Keratinocyte (primary cell): ENCODE results near the gene CCDC180. TPM values are rescaled to one million over a fixed set of nuclear protein-coding genes. Genes with fewer than 3 reads are reported as not detected.

Experiments
- DNase-seq: peaks from one replicate; pipeline ENCODE4 v3.0.0-alpha.2; 2011; ENCODE audit warnings: low read depth, missing footprints, low spot score
- FAIRE-seq: peaks from 2 replicates; lab custom pipeline; 2011; peaks lifted over from hg19 to GRCh38; lab: Jason Lieb, UNC
- H2AFZ ChIP-seq: 2 replicates; pipeline ENCODE4 v1.6.0; 2012; ENCODE audit warnings: low read length, control low read depth, inconsistent platforms; ENCODE audit not compliant: control insufficient read depth
- H3K27ac ChIP-seq: 2 replicates; pipeline ENCODE4 v1.5.1; 2011; ENCODE audit warnings: low read length; ENCODE audit not compliant: control insufficient read depth, insufficient read depth
- H3K27me3 ChIP-seq: 3 replicates; pipeline ENCODE4 v1.6.0; 2011; ENCODE audit warnings: low read length; ENCODE audit not compliant: control insufficient read depth, insufficient read depth; ENCODE audit errors: extremely low read depth
- H3K36me3 ChIP-seq, 2 experiments: 2 replicates in 1 of 2; 3 replicates in 1 of 2; pipeline ENCODE4 v1.5.1; 2011; ENCODE audit warnings: low read length in 2 of 2, mild to moderate bottlenecking in 1 of 2; ENCODE audit not compliant: control insufficient read depth in 2 of 2, insufficient read depth in 2 of 2; ENCODE audit errors: extremely low read depth in 1 of 2
- H3K4me1 ChIP-seq: 3 replicates; pipeline ENCODE4 v1.5.1; 2011; ENCODE audit warnings: low read length; ENCODE audit not compliant: control insufficient read depth, insufficient read depth; ENCODE audit errors: extremely low read depth
- H3K4me2 ChIP-seq: 3 replicates; pipeline ENCODE4 v1.6.0; 2011; ENCODE audit warnings: low read depth, low read length; ENCODE audit not compliant: control insufficient read depth, insufficient read depth; ENCODE audit errors: extremely low read depth
- H3K4me3 ChIP-seq, 3 experiments: fragments of 200-600 bp in 1 of 3; sonication (generic) in 1 of 3; 2 replicates in 2 of 3; 3 replicates in 1 of 3; pipeline ENCODE4 v1.5.1; 2011 to 2016; ENCODE audit warnings: low read length in 3 of 3, mild to moderate bottlenecking in 3 of 3, control low read depth in 2 of 3, inconsistent platforms in 1 of 3, low read depth in 1 of 3, mixed read lengths in 1 of 3, mixed run types in 1 of 3, moderate library complexity in 1 of 3; ENCODE audit not compliant: control insufficient read depth in 2 of 3, insufficient read depth in 2 of 3; ENCODE audit errors: extremely low read depth in 1 of 3
- H3K79me2 ChIP-seq: 2 replicates; pipeline ENCODE4 v1.6.0; 2012; ENCODE audit warnings: low read length; ENCODE audit not compliant: control insufficient read depth, insufficient read depth
- H3K9ac ChIP-seq: 3 replicates; pipeline ENCODE4 v1.6.0; 2011; ENCODE audit warnings: low read length; ENCODE audit not compliant: control insufficient read depth, insufficient read depth; ENCODE audit errors: extremely low read depth
- H3K9me1 ChIP-seq: 3 replicates; pipeline ENCODE4 v1.6.0; 2011; ENCODE audit warnings: low read length; ENCODE audit not compliant: control insufficient read depth, insufficient read depth; ENCODE audit errors: extremely low read depth
- H3K9me3 ChIP-seq: 2 replicates; pipeline ENCODE4 v1.5.1; 2012; ENCODE audit warnings: low read depth, low read length; ENCODE audit not compliant: control insufficient read depth
- H4K20me1 ChIP-seq: 3 replicates; pipeline ENCODE4 v1.6.0; 2011; ENCODE audit warnings: low read length; ENCODE audit not compliant: control insufficient read depth, insufficient read depth; ENCODE audit errors: extremely low read depth
- EZH2 ChIP-seq: IDR thresholded peaks from one replicate; pipeline ENCODE4 v1.6.1; 2012; ENCODE audit warnings: inconsistent platforms, mild to moderate bottlenecking, low read length, moderate library complexity
- dilution Hi-C: fragments of 300-500 bp; cut with MboI; formaldehyde crosslinking; loops from one replicate; pipeline ENCODE4 v1.7.0; 2020; ENCODE audit warnings: low sequenced_read_pairs; ENCODE audit not compliant: extremely low pct_ligation_motif_present
- polyA plus RNA-seq, 5 experiments: library from polyadenylated mRNA; depleted of rRNA in 3 of 5; stranded (reverse) in 3 of 5; stranded (forward) in 1 of 5; unstranded in 1 of 5; fragments of >200 nt; gene quantifications; 1 replicate in 1 of 5; 2 replicates in 3 of 5; 3 replicates in 1 of 5; pipeline versions ENCODE4 v1.2.1 to v1.2.3, GENCODE V29; 2011 to 2012; ENCODE audit warnings: missing spikeins in 2 of 5, low read depth in 1 of 5, low replicate concordance in 1 of 5
- TF ChIP-seq, protein P1 (sequence below), 3 experiments: IDR thresholded peaks in 1 of 3; conservative IDR thresholded peaks in 1 of 3; optimal IDR thresholded peaks in 1 of 3; 2 replicates in 2 of 3; 3 replicates in 1 of 3; pipeline versions ENCODE3 to v1.5.1; 2011; ENCODE audit warnings: low read length in 3 of 3, mild to moderate bottlenecking in 3 of 3, moderate library complexity in 2 of 3, control low read depth in 1 of 3, inconsistent platforms in 1 of 3; ENCODE audit not compliant: insufficient read depth in 2 of 3; ENCODE audit errors: extremely low read depth in 1 of 3

Gene CCDC180
- polyA plus RNA-seq, 1 donor (not counting 4 experiments of a cell fraction or from before 2014, with no cell fraction given), result 0.33 TPM

DNA sequence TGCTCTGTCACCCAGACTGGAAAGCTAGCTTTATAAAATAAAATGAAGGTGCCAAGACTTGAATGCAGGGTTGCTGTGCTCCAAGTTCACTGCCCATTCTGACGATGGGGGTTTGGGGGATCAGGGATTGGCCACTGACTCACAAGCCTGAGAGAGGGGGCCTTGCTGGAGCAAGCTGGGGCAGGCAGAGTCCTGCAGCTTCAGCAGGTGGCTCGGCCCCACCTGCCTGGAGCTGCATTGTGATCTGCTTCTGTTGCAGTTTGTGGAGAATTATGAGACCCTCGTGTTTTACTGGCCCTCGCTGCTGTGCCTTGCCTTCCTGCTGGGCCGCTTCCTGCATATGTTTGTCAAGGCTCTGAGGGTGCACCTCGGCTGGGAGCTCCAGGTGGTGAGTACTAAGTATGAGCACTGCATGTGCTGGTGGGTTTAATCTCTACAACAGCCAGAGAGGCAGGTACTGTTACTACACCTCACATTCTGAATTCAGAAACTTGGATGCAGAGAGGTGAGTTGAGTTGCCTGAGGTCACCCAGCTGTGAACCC lies 31.1 kb upstream of the CCDC180 start:
- FAIRE-seq (no peak), DNase-seq (no peak)
- Histone ChIP-seq H2AFZ (no peak overlapping the region), H3K9ac (no peak overlapping the region), H3K27ac (no peak overlapping the region), H3K9me1 (no peaks in the 10 kb centered on the region), H3K27me3 (no peaks in the 10 kb centered on the region), H4K20me1 (no peaks in the 10 kb centered on the region), H3K79me2 (no peaks in the 10 kb centered on the region), H3K4me1 (no peaks in the 10 kb centered on the region), H3K4me2 (no peak overlapping the region), H3K36me3 (no peaks in the 10 kb centered on the region), H3K9me3 (no peaks in the 10 kb centered on the region), H3K4me3 (no peak overlapping the region)
- dilution Hi-C loops, result no loop called here
- TF ChIP-seq, protein P1, sequence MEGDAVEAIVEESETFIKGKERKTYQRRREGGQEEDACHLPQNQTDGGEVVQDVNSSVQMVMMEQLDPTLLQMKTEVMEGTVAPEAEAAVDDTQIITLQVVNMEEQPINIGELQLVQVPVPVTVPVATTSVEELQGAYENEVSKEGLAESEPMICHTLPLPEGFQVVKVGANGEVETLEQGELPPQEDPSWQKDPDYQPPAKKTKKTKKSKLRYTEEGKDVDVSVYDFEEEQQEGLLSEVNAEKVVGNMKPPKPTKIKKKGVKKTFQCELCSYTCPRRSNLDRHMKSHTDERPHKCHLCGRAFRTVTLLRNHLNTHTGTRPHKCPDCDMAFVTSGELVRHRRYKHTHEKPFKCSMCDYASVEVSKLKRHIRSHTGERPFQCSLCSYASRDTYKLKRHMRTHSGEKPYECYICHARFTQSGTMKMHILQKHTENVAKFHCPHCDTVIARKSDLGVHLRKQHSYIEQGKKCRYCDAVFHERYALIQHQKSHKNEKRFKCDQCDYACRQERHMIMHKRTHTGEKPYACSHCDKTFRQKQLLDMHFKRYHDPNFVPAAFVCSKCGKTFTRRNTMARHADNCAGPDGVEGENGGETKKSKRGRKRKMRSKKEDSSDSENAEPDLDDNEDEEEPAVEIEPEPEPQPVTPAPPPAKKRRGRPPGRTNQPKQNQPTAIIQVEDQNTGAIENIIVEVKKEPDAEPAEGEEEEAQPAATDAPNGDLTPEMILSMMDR (optimal IDR thresholded peaks at IDR 0.05 in 1 of 3, IDR thresholded peaks at IDR 0.05 in 1 of 3, conservative IDR thresholded peaks at IDR 0.05 in 1 of 3; ENCODE audit: extremely low read depth in 1 of 3, insufficient read depth in 2 of 3, low read length in 3 of 3), result no peak

DNA sequence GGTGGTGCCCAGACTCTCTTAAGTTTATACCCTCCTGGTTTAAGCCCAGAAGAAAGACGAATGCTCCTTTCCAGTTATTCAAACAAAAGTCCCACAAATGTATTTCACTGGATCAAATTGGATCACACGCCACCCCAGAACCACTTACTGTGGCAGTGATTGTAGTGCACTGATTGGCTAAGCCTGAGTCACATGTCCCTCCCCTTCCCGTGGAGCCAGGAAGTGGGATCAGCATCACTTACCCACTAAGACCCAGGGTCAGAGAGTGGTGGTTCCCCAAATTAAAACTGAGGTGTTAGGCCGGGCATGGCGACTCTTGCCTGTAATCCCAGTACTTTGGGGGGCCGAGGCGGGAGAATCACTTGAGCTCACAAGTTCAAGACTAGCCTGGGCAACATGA lies 29.5 kb upstream of the CCDC180 start:
- Histone ChIP-seq H3K36me3 (no peaks in the 10 kb centered on the region), H3K9me1 (no peaks in the 10 kb centered on the region), H3K9ac (no peak overlapping the region), H3K4me1 (no peaks in the 10 kb centered on the region), H3K27me3 (no peaks in the 10 kb centered on the region), H3K27ac (no peak overlapping the region), H2AFZ (no peak overlapping the region), H3K4me2 (no peak overlapping the region), H4K20me1 (no peaks in the 10 kb centered on the region), H3K4me3 (no peak overlapping the region), H3K79me2 (no peaks in the 10 kb centered on the region), H3K9me3 (no peaks in the 10 kb centered on the region)
- DNase-seq (no peak), FAIRE-seq (no peak)
- dilution Hi-C loops, result no loop called here
- TF ChIP-seq, protein P1 (optimal IDR thresholded peaks at IDR 0.05 in 1 of 3, IDR thresholded peaks at IDR 0.05 in 1 of 3, conservative IDR thresholded peaks at IDR 0.05 in 1 of 3; ENCODE audit: extremely low read depth in 1 of 3, insufficient read depth in 2 of 3, low read length in 3 of 3), result no peak
- no peak for TF ChIP-seq EZH2
